Loucy (cell line): Measurements from ENCODE around the gene WDR31.

Source experiments
- EZH2phosphoT487 ChIP-seq: fragments of 200-600 bp; IDR thresholded peaks from 2 replicates; pipeline ENCODE4 v1.6.1; 2018; ENCODE audit warnings: antibody characterized with exemption, mild to moderate bottlenecking, moderate library complexity, borderline replicate concordance
- TF ChIP-seq, protein P1 (sequence below): fragments of 200-600 bp; sonication (generic); conservative IDR thresholded peaks from 2 replicates; pipeline ENCODE4 v1.5.1; 2014; ENCODE audit warnings: mild to moderate bottlenecking, antibody characterized with exemption, low read length

DNA sequence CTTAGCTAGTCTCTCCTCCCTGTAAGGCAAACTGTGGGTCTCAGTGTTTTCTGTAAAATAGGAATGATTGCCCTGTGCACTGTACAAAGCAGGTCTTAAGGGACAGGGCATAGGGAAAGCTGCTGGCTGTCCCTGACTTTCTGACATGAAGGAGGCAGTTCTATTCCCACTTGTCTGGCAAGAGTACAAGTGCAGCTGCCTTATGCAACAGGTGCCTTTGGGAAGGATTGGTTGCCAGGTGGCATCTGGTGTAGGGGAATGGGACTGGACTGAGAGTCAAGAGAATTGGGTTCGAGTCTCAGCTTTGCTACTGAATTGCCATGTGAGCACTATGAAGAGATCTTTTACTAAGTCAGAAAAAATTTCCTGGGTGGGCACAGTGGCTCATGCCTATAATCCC, 19.3 kb upstream of the WDR31 start:
- TF ChIP-seq, protein P1, sequence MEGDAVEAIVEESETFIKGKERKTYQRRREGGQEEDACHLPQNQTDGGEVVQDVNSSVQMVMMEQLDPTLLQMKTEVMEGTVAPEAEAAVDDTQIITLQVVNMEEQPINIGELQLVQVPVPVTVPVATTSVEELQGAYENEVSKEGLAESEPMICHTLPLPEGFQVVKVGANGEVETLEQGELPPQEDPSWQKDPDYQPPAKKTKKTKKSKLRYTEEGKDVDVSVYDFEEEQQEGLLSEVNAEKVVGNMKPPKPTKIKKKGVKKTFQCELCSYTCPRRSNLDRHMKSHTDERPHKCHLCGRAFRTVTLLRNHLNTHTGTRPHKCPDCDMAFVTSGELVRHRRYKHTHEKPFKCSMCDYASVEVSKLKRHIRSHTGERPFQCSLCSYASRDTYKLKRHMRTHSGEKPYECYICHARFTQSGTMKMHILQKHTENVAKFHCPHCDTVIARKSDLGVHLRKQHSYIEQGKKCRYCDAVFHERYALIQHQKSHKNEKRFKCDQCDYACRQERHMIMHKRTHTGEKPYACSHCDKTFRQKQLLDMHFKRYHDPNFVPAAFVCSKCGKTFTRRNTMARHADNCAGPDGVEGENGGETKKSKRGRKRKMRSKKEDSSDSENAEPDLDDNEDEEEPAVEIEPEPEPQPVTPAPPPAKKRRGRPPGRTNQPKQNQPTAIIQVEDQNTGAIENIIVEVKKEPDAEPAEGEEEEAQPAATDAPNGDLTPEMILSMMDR = no peak
- TF ChIP-seq EZH2phosphoT487 = no peak
